Ovary (tissue), 9 donors: ENCODE data around the gene PFKFB1. TPM values are rescaled to one million over a fixed set of nuclear protein-coding genes. Genes with fewer than 3 reads are reported as not detected.

Experiments
- DNase-seq, 5 donors: peaks; one replicate each; pipeline ENCODE4 v3.0.0-alpha.2; 2019 to 2020
- H3K27ac ChIP-seq, 2 donors: fragments of 200-600 bp; one replicate each; pipeline versions ENCODE4 v1.5.1 to v1.8.0; 2019 to 2022
- H3K27me3 ChIP-seq: fragments of 200-600 bp; one replicate; pipeline ENCODE4 v1.8.0; 2022
- H3K36me3 ChIP-seq: fragments of 200-600 bp; sonication (generic); one replicate; pipeline ENCODE4 v1.5.1; 2019
- H3K4me1 ChIP-seq: one replicate; pipeline ENCODE4 v1.8.1; 2013; ENCODE audit warnings: mild to moderate bottlenecking, moderate library complexity; ENCODE audit not compliant: insufficient read depth
- H3K4me3 ChIP-seq: fragments of 200-600 bp; sonication (generic); one replicate; pipeline ENCODE4 v1.5.1; 2017
- H3K9me3 ChIP-seq, 2 donors: fragments of 200-600 bp in 1 of 2; sonication (generic) in 1 of 2; one replicate each; pipeline versions ENCODE4 v1.5.1 to v1.8.1; 2013 to 2019; ENCODE audit warnings: mild to moderate bottlenecking in 1 of 2, moderate library complexity in 1 of 2
- EP300 ChIP-seq: sonication (generic); formaldehyde crosslinking; IDR thresholded peaks from one replicate; pipeline ENCODE4 v1.6.1; 2017; ENCODE audit warnings: antibody characterized with exemption
- POLR2A ChIP-seq: fragments of 450-650 bp; IDR thresholded peaks from one replicate; pipeline ENCODE4 v1.6.1; 2017; ENCODE audit warnings: antibody characterized with exemption, mild to moderate bottlenecking, moderate library complexity
- WGBS, 3 donors: extraction: QIAGEN DNeasy Blood & Tissue Kit in 1 of 3; methylation state at CpG; one replicate each; pipeline versions ENCODE4 v1.1.5 to v1.1.7; 2013 to 2017; 5-methylcytosine and 5-hydroxymethylcytosine counted together
- intact Hi-C, 4 donors: fragments of 100-400 bp; cut with DNase I; formaldehyde crosslinking; loops; one replicate each; pipeline versions ENCODE4 v1.11.0 to v1.15.1; 2022 to 2023
- polyA plus RNA-seq, 2 donors: library from polyadenylated mRNA; stranded (reverse); fragments of 200-250 nt in 1 of 2; fragments of 350-450 nt in 1 of 2; fragmentation: Illumina TruSeq in 1 of 2; extraction: RNeasy Lipid Tissue Mini Kit (QIAGEN cat#74804) in 1 of 2; gene quantifications; one replicate each; pipeline ENCODE4 v1.2.3, GENCODE V29; 2013 to 2014
- total RNA-seq, 7 donors: library from RNA; depleted of rRNA in 2 of 7; stranded (reverse); fragments of >200 nt in 2 of 7; fragmentation: NEBNext Ultra II Directional in 3 of 7; extraction: Animal tissue kit (Norgen Biotek cat#: 25700) in 3 of 7; gene quantifications; one replicate each; pipeline versions ENCODE4 v1.1.0 to v1.2.4, GENCODE V29; 2016 to 2023
- TF ChIP-seq, protein P1 (sequence below), 3 donors: fragments of 450-650 bp in 2 of 3; fragments of 200-600 bp in 1 of 3; IDR thresholded peaks; one replicate each; pipeline versions ENCODE4 v1.5.1 to v1.8.0; 2016 to 2022; ENCODE audit warnings: antibody characterized with exemption in 3 of 3, mild to moderate bottlenecking in 1 of 3
- donor health status: DM: no; HTN: no; CAD: no; lungs with moderate emphysema.
- donor health status: DM: no; HTN: no; CAD: no.
- donor health status: Bipolar disorder and iron deficiency.
- donor health status: DM: yes; HTN: yes; CAD: no.
- donor health status: DM: no; HTN: no; CAD: no.
- donor health status: DM: yes; HTN: yes; CAD: no.

The PFKFB1 gene
- total and polyA plus RNA-seq, 9 donors: 0.07 to 0.25 (median 0.23) TPM; not detected in 6

DNA sequence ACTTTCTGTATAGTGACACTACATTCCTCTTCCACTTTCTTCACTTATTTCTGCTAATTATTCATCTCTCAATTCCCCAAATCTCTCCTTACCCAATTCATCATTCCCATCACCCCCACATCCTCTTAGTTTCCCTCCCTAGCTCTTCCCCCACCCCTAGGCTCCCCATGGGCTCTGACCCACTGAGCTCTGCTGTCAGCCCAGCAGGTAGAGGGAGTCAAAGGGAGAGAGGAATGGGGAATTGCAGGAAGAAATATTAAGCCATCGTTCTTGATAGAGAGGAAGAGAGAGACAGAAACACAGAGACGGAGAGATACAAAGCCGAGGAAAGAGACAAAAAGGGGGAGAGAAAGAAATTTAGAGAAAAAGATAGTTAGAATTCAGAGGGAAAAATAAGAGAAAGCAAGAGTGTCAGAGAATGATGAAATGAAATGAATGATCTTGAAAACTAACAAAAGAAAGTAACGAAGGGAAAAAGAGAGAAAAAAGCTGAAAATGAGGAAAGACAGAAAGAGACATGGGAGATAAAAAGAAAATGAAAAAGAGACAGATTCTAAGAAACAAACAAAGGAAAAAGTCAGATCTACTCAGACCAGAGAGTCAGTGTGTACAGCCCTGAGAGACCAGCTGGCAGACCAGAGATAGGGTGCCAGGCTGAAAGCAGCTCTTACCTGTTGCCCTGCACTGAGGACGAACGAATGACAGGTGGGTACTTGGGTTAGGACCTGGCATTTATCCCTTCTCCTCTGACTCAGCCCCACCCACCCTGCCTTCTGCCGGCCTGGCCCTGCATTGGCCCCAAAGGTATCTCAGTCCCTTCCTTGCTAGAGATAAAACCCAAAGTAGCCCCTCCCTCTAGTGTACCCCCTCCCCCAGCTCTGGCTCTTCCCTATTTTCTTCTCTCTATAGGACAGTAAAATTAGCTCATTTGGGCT is 36.5 kb upstream of the PFKFB1 start, which contains the start of gene ALAS2:
ALAS2 (minus strand) TSS at position 707 of the 935 bp plus-strand sequence. CDS start 4,977 bp downstream, outside the sequence.
- WGBS, 3 donors: 62 to 65% (median 64%) methylated on average over 7 of the region's 7 CpGs
- no peak within 1 kb of the TSS for H3K27ac ChIP-seq
- TF ChIP-seq, protein P1, sequence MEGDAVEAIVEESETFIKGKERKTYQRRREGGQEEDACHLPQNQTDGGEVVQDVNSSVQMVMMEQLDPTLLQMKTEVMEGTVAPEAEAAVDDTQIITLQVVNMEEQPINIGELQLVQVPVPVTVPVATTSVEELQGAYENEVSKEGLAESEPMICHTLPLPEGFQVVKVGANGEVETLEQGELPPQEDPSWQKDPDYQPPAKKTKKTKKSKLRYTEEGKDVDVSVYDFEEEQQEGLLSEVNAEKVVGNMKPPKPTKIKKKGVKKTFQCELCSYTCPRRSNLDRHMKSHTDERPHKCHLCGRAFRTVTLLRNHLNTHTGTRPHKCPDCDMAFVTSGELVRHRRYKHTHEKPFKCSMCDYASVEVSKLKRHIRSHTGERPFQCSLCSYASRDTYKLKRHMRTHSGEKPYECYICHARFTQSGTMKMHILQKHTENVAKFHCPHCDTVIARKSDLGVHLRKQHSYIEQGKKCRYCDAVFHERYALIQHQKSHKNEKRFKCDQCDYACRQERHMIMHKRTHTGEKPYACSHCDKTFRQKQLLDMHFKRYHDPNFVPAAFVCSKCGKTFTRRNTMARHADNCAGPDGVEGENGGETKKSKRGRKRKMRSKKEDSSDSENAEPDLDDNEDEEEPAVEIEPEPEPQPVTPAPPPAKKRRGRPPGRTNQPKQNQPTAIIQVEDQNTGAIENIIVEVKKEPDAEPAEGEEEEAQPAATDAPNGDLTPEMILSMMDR (IDR thresholded peaks at IDR 0.05): no peak
- TF ChIP-seq POLR2A (no peak), EP300 (no peak)
- no peaks in the 10 kb centered on the region for H3K9me3 ChIP-seq
- H3K27me3 ChIP-seq: no peaks in the 10 kb centered on the region
- no peak for DNase-seq
- no peaks in the 10 kb centered on the region for H3K36me3 ChIP-seq
- no peak within 1 kb of the TSS for H3K4me3 ChIP-seq
- intact Hi-C loops: no loop called here
- no peaks in the 10 kb centered on the region for H3K4me1 ChIP-seq

DNA sequence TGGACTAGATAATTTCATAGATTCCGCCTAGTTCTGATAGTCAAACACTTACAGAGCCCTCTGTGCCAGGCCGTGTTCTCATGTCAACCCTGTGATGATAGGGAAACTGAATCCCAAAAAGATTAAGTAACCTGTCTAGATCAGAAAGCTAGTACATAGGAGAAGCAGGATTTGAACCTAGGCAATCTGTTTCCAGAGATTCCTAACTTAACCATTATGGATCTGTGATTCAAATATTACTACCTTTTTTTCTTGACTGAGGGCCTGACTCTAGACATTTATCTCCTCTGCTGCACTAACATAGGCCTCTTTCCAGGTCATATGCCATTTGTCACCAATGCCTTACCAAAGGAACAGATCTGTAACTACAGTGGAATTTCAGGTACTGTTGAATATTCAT is 35.3 kb upstream of the PFKFB1 start:
- intact Hi-C loops: no loop called here
- TF ChIP-seq POLR2A (no peak), EP300 (no peak)
- TF ChIP-seq, protein P1 (IDR thresholded peaks at IDR 0.05): no peak
- Histone ChIP-seq H3K36me3 (no peaks in the 10 kb centered on the region), H3K27ac (no peak overlapping the region), H3K4me1 (no peaks in the 10 kb centered on the region), H3K4me3 (no peak overlapping the region), H3K27me3 (no peaks in the 10 kb centered on the region), H3K9me3 (no peaks in the 10 kb centered on the region)
- WGBS, 3 donors: 55 to 70% (median 59%) methylated on average over 2 of the region's 2 CpGs
- DNase-seq: no peak

DNA sequence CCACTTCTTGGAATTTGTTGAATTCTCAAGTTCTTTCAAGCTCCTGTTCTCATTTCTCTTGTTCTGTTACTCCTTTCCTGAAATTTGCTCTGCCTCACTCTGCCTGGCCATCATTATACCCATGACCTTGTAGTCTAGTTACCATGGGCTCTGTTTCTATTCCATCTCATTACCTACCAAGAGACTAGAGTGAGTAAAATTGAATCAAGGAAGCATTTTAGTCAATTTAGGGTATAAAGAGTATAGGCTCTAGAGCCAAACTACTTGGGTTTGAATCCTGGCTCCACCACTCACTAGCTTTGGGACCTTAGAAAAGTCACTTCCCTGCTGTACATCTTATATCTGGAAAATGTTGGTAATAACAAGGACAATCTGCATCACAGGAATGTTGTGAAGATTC is 34.6 kb upstream of the PFKFB1 start:
- Histone ChIP-seq H3K4me1 (no peaks in the 10 kb centered on the region), H3K9me3 (no peaks in the 10 kb centered on the region), H3K36me3 (no peaks in the 10 kb centered on the region), H3K27me3 (no peaks in the 10 kb centered on the region), H3K27ac (no peak overlapping the region), H3K4me3 (no peak overlapping the region)
- intact Hi-C loops: no loop called here
- DNase-seq: no peak
- TF ChIP-seq, protein P1 (IDR thresholded peaks at IDR 0.05): no peak
- TF ChIP-seq POLR2A (no peak), EP300 (no peak)

DNA sequence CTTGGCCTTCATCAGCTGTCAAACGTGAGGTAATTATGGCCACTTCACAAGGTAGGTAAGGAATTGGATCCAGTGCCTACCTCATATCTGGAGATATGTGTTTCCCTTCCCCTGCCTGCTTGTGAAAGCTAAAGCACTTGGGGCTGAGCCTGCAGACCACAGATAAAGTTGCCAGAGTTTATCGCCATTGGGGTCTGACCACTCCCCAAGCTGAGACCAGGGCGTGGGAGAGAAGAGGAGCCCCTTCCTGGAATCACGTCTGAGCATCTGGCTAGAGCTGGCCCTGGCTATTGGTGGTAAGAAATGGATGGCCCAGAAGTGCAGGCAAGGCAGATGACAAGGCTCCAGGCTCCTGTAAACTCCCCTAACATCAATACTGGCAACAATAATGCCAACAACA is 34.1 kb upstream of the PFKFB1 start:
- TF ChIP-seq, protein P1 (IDR thresholded peaks at IDR 0.05): no peak
- TF ChIP-seq POLR2A: no peak
- TF ChIP-seq EP300: no peak
- Histone ChIP-seq H3K9me3 (no peaks in the 10 kb centered on the region), H3K27ac (no peak overlapping the region), H3K4me1 (no peaks in the 10 kb centered on the region), H3K4me3 (no peak overlapping the region), H3K36me3 (no peaks in the 10 kb centered on the region), H3K27me3 (no peaks in the 10 kb centered on the region)
- DNase-seq: no peak
- intact Hi-C loops: no loop called here
- WGBS, 3 donors: 48 to 57% (median 56%) methylated on average over 4 of the region's 4 CpGs
